ENCODE measurements around the gene MED16. TPM values are rescaled to one million over a fixed set of nuclear protein-coding genes. Genes with fewer than 3 reads are reported as not detected.
"Not testable (repeated sequence)": the region's sequence is repeated elsewhere in the genome, so short reads cannot be mapped to it uniquely, and the experiment has no call there.

The MED16 gene
- total RNA-seq, 2 experiments from 2014 or later: 47.7 to 70.6 TPM

GRCh38 chr19:852136-853013 is 40.6 kb downstream of the MED16 start, which contains the start of gene ELANE:
Gene ELANE, plus strand, starts transcription at chr19:852303. Its CDS starts 26 bp downstream, at chr19:852329.
- CTCF ChIA-PET: no interaction called here
- no peak within 1 kb of the TSS for H3K27ac Mint-ChIP-seq

GRCh38 chr19:850979-851335 is 42.0 kb downstream of the MED16 start:
- DNase-seq (no peak), ATAC-seq (no peak)
- no peaks in the 10 kb centered on the region for H3K36me3 Mint-ChIP-seq
- H3K27me3 Mint-ChIP-seq: peaks cover 9% of the 10 kb centered on the region
- H3K27ac Mint-ChIP-seq: no peak overlapping the region
- no peaks in the 10 kb centered on the region for H3K4me1 Mint-ChIP-seq
- CTCF ChIA-PET: interaction anchor here (0.7 to 1.5 kb wide), 2 partner anchors 13 to 80 kb away, joined by 3 to 6 read pairs; no protein-coding TSS in a partner anchor
- H3K4me3 Mint-ChIP-seq: no peak overlapping the region
- no peaks in the 10 kb centered on the region for H3K9me3 Mint-ChIP-seq (ENCODE audit: low read depth)

More at GRCh38 chr19:852136-853013, 40.6 kb downstream of the MED16 start, which contains the start of gene ELANE:
- no peaks in the 10 kb centered on the region for H3K36me3 Mint-ChIP-seq
- H3K27me3 Mint-ChIP-seq: peaks cover 4% of the 10 kb centered on the region
- no peaks in the 10 kb centered on the region for H3K4me1 Mint-ChIP-seq
- H3K9me3 Mint-ChIP-seq (ENCODE audit: low read depth): no peaks in the 10 kb centered on the region
- no peak within 1 kb of the TSS for H3K4me3 Mint-ChIP-seq
- no peak for ATAC-seq
- DNase-seq: no peak

GRCh38 chr19:850221-850978 is 42.6 kb downstream of the MED16 start:
- H3K4me1 Mint-ChIP-seq: no peaks in the 10 kb centered on the region
- no peak overlapping the region for H3K4me3 Mint-ChIP-seq
- no peaks in the 10 kb centered on the region for H3K36me3 Mint-ChIP-seq
- DNase-seq (no peak), ATAC-seq (peak; percentile 20)
- H3K27ac Mint-ChIP-seq: no peak overlapping the region
- peaks cover 12% of the 10 kb centered on the region for H3K27me3 Mint-ChIP-seq
- no peaks in the 10 kb centered on the region for H3K9me3 Mint-ChIP-seq (ENCODE audit: low read depth)
- CTCF ChIA-PET: interaction anchor here (0.7 to 1.5 kb wide), 2 partner anchors 13 to 80 kb away, joined by 3 to 6 read pairs; no protein-coding TSS in a partner anchor

GRCh38 chr19:849195-849594 is 43.8 kb downstream of the MED16 start:
- H3K36me3 Mint-ChIP-seq; ATAC-seq; H3K4me1 Mint-ChIP-seq; H3K27ac Mint-ChIP-seq; H3K9me3 Mint-ChIP-seq (ENCODE audit: low read depth); DNase-seq; H3K4me3 Mint-ChIP-seq: not testable (repeated sequence)
- H3K27me3 Mint-ChIP-seq: peaks cover 21% of the 10 kb centered on the region
- CTCF ChIA-PET: interaction anchor here (1.0 kb wide), 1 partner anchor 79 kb away, joined by 3 read pairs; no protein-coding TSS in a partner anchor

- Mint-ChIP-seq H3K4me3 (no peak overlapping the region), H3K27me3 (peaks cover 21% of the 10 kb centered on the region), H3K9me3 (ENCODE audit: low read depth) (no peaks in the 10 kb centered on the region), H3K36me3 (no peaks in the 10 kb centered on the region), H3K27ac (no peak overlapping the region), H3K4me1 (peaks cover 3% of the 10 kb centered on the region)
- CTCF ChIA-PET: no interaction called here
- no peak for DNase-seq
- ATAC-seq: no peak
These were observed 44.5 kb downstream of the MED16 start for GRCh38 chr19:848386-848921.

- H3K27me3 Mint-ChIP-seq: peaks cover 36% of the 10 kb centered on the region
- peaks cover 3% of the 10 kb centered on the region for H3K36me3 Mint-ChIP-seq
- peaks cover 3% of the 10 kb centered on the region for H3K4me1 Mint-ChIP-seq
- H3K9me3 Mint-ChIP-seq (ENCODE audit: low read depth): peaks cover 3% of the 10 kb centered on the region
- no peak overlapping the region for H3K27ac Mint-ChIP-seq
- ATAC-seq: no peak
- CTCF ChIA-PET: no interaction called here
- DNase-seq: no peak
- no peak overlapping the region for H3K4me3 Mint-ChIP-seq
These were observed 47.1 kb downstream of the MED16 start for GRCh38 chr19:845707-846521.

- H3K36me3 Mint-ChIP-seq: peaks cover 3% of the 10 kb centered on the region
- no peak for DNase-seq
- peaks cover 3% of the 10 kb centered on the region for H3K4me1 Mint-ChIP-seq
- CTCF ChIA-PET: interaction anchor here (0.7 to 1.0 kb wide), 2 partner anchors 81 to 140 kb away, joined by 3 to 4 read pairs; partner anchors contain the start of gene WDR18
- no peak overlapping the region for H3K27ac Mint-ChIP-seq
- no peak for ATAC-seq
- H3K9me3 Mint-ChIP-seq (ENCODE audit: low read depth): peaks cover 3% of the 10 kb centered on the region
- peaks cover 33% of the 10 kb centered on the region for H3K27me3 Mint-ChIP-seq
- no peak overlapping the region for H3K4me3 Mint-ChIP-seq
These were observed 48.4 kb downstream of the MED16 start for GRCh38 chr19:844546-844971.

GRCh38 chr19:843836-844545 is 49.0 kb downstream of the MED16 start:
- Mint-ChIP-seq H3K27me3 (peaks cover 33% of the 10 kb centered on the region), H3K9me3 (ENCODE audit: low read depth) (peaks cover 3% of the 10 kb centered on the region), H3K36me3 (peaks cover 3% of the 10 kb centered on the region), H3K4me3 (no peak overlapping the region), H3K27ac (no peak overlapping the region), H3K4me1 (peaks cover 3% of the 10 kb centered on the region)
- CTCF ChIA-PET: interaction anchor here (1.0 kb wide), 1 partner anchor 140 kb away, joined by 3 read pairs; the partner anchor contains the start of gene WDR18
- ATAC-seq: no peak
- no peak for DNase-seq

- ATAC-seq (peak; percentile 22), DNase-seq (no peak)
- peaks cover 33% of the 10 kb centered on the region for H3K27me3 Mint-ChIP-seq
- peaks cover 3% of the 10 kb centered on the region for H3K4me1 Mint-ChIP-seq
- CTCF ChIA-PET: interaction anchor here (1.1 kb wide), 1 partner anchor 74 kb away, joined by 3 read pairs; no protein-coding TSS in a partner anchor
- H3K36me3 Mint-ChIP-seq: peaks cover 3% of the 10 kb centered on the region
- H3K27ac Mint-ChIP-seq: no peak overlapping the region
- no peak overlapping the region for H3K4me3 Mint-ChIP-seq
- peaks cover 3% of the 10 kb centered on the region for H3K9me3 Mint-ChIP-seq (ENCODE audit: low read depth)
These were observed 49.7 kb downstream of the MED16 start for GRCh38 chr19:843180-843835.

- not testable (repeated sequence) for H3K27ac Mint-ChIP-seq; H3K9me3 Mint-ChIP-seq (ENCODE audit: low read depth); H3K4me1 Mint-ChIP-seq; ATAC-seq; H3K36me3 Mint-ChIP-seq; H3K4me3 Mint-ChIP-seq; DNase-seq
- H3K27me3 Mint-ChIP-seq: peaks cover 33% of the 10 kb centered on the region
- CTCF ChIA-PET: interaction anchor here (1.1 kb wide), 1 partner anchor 73 kb away, joined by 3 read pairs; no protein-coding TSS in a partner anchor
These were observed 50.2 kb downstream of the MED16 start for GRCh38 chr19:842802-843179.

- H3K36me3 Mint-ChIP-seq: peaks cover 3% of the 10 kb centered on the region
- no peak within 1 kb of the TSS for H3K4me3 Mint-ChIP-seq
- H3K4me1 Mint-ChIP-seq: peaks cover 6% of the 10 kb centered on the region
- H3K9me3 Mint-ChIP-seq (ENCODE audit: low read depth): peaks cover 3% of the 10 kb centered on the region
- DNase-seq (no peak), ATAC-seq (no peak)
- CTCF ChIA-PET: no interaction called here
- H3K27me3 Mint-ChIP-seq: peaks cover 33% of the 10 kb centered on the region
- H3K27ac Mint-ChIP-seq: no peak within 1 kb of the TSS
These were observed 52.3 kb downstream of the MED16 start, which contains the start of gene PRTN3 for GRCh38 chr19:840519-841206. Gene PRTN3, plus strand, starts transcription at chr19:840999. Its CDS starts 10 bp downstream, at chr19:841009.

Measured in activated CD8-positive, alpha-beta memory T cell treated with anti-CD3 and anti-CD28 coated beads, Interleukin-2, amount 10 ng/mL, durations not matched to agents 7 days and 5 days (primary cell).